A673 (cell line): Measurements from ENCODE around the gene BPNT1. TPM values are rescaled to one million over a fixed set of nuclear protein-coding genes. Genes with fewer than 3 reads are reported as not detected.
"Not testable (repeated sequence)": the region's sequence is repeated elsewhere in the genome, so short reads cannot be mapped to it uniquely, and the experiment has no call there.

ENCODE experiments used
- BruUV-seq: library from RNA; stranded (reverse); fragments of 400-500 nt; replicated peaks from 2 replicates; lab custom pipeline; 2021; lab: Mats Ljungman, UMichigan
- CTCF ChIA-PET: fragments of 300-600 bp; sonication (Branson Sonifier 250); formaldehyde crosslinking; loops from one replicate; lab custom pipeline; 2022; ENCODE audit warnings: antibody characterized with exemption; lab: Charles Lee
- POLR2A ChIA-PET: fragments of 300-600 bp; sonication (Branson Sonifier 250); formaldehyde crosslinking; loops from one replicate; lab custom pipeline; 2022; ENCODE audit warnings: antibody characterized with exemption; ENCODE audit not compliant: low non-redundant PET; lab: Charles Lee
- DNase-seq: peaks from one replicate; pipeline ENCODE4 v3.0.0-alpha.2; 2015; ENCODE audit warnings: low spot score
- H3K27ac ChIP-seq: fragments of 200-600 bp; sonication (generic); 2 replicates; pipeline ENCODE4 v1.5.1; 2016; ENCODE audit warnings: mixed run types, low read depth, mild to moderate bottlenecking, mixed read lengths, antibody characterized with exemption, low read length; ENCODE audit not compliant: poor library complexity, severe bottlenecking
- H3K27me3 ChIP-seq: fragments of 200-600 bp; sonication (generic); replicated peaks from 2 replicates; pipeline ENCODE4 v1.6.1; 2017; ENCODE audit warnings: mixed run types, low read depth, mild to moderate bottlenecking, mixed read lengths, antibody characterized with exemption, low read length; ENCODE audit not compliant: insufficient read depth, poor library complexity
- H3K36me3 ChIP-seq: fragments of 200-600 bp; sonication (generic); 2 replicates; pipeline ENCODE4 v1.6.1; 2016; ENCODE audit warnings: mixed run types, mild to moderate bottlenecking, mixed read lengths, antibody characterized with exemption, low read length; ENCODE audit not compliant: insufficient read depth, poor library complexity, severe bottlenecking
- H3K4me1 ChIP-seq: fragments of 200-600 bp; sonication (generic); 2 replicates; pipeline ENCODE4 v1.6.1; 2017; ENCODE audit warnings: mixed run types, mild to moderate bottlenecking, mixed read lengths, antibody characterized with exemption, low read length; ENCODE audit not compliant: insufficient read depth, poor library complexity, severe bottlenecking
- H3K4me3 ChIP-seq: fragments of 200-600 bp; sonication (generic); 2 replicates; pipeline ENCODE4 v1.5.1; 2016; ENCODE audit warnings: low read depth, mixed run types, mild to moderate bottlenecking, mixed read lengths, low read length; ENCODE audit not compliant: poor library complexity, severe bottlenecking
- H3K9me3 ChIP-seq: fragments of 200-600 bp; sonication (generic); 2 replicates; pipeline ENCODE4 v1.6.1; 2016; ENCODE audit warnings: mixed run types, low read depth, mild to moderate bottlenecking, mixed read lengths, antibody characterized with exemption, low read length; ENCODE audit not compliant: poor library complexity, severe bottlenecking
- EZH2 ChIP-seq: fragments of 200-600 bp; sonication (generic); IDR thresholded peaks from 2 replicates; pipeline ENCODE4 v1.6.1; 2017; ENCODE audit warnings: borderline replicate concordance, low read depth, mild to moderate bottlenecking, mixed read lengths, antibody characterized with exemption, low read length; ENCODE audit not compliant: poor library complexity, severe bottlenecking
- intact Hi-C: fragments of 100-400 bp; cut with micrococcal nuclease; formaldehyde crosslinking; loops from one replicate; pipeline ENCODE4 v1.10.0; 2022; ENCODE audit not compliant: unreplicated experiment
- total RNA-seq: library from RNA; stranded (reverse); gene quantifications from 2 replicates; pipeline ENCODE4 v1.2.3, GENCODE V29; 2021
- TF ChIP-seq, protein P1 (sequence below): fragments of 300-800, 200-600 bp; sonication (generic); conservative IDR thresholded peaks from 2 replicates; pipeline ENCODE4 v1.5.1; 2017; ENCODE audit warnings: low read depth, mild to moderate bottlenecking, antibody characterized with exemption, low read length, moderate library complexity, mixed read lengths

BPNT1 gene
- total RNA-seq, 1 experiment from 2014 or later = 23.5 TPM

DNA sequence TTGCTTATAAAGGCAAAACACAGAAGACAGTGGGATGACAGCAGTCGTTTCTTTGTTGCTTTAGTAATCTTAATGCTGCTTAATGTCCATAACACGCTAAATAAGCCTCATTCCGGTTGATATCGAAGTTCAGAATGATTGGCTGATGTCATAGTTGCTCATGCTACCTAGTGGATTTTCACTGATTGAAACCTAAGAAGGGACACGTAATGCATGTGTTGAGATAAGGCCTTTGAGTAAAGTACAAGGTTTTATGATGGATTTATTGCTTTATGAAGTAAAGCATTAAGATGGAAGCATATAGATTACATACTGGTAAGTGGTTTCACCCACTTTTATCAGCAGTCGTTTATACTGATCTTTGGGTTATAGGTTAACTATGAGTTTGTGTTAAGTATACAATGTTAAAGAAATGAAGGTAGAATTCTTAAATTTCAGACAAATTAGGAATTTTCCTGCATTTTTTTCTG, 29.5 kb upstream of the BPNT1 start:
- CTCF ChIA-PET = no interaction called here
- H3K4me1 ChIP-seq = peaks cover 9% of the 10 kb centered on the region
- POLR2A ChIA-PET = no interaction called here
- no peak overlapping the region for H3K27ac ChIP-seq
- BruUV-seq = no TSS peak
- peaks cover 25% of the 10 kb centered on the region for H3K36me3 ChIP-seq
- no peaks in the 10 kb centered on the region for H3K27me3 ChIP-seq
- no peak for DNase-seq
- H3K9me3 ChIP-seq = no peaks in the 10 kb centered on the region
- intact Hi-C loops = loop anchor here (10.0 kb wide), 1 partner anchor 656 kb away; no protein-coding TSS in a partner anchor
- no peak for TF ChIP-seq EZH2
- TF ChIP-seq, protein P1, sequence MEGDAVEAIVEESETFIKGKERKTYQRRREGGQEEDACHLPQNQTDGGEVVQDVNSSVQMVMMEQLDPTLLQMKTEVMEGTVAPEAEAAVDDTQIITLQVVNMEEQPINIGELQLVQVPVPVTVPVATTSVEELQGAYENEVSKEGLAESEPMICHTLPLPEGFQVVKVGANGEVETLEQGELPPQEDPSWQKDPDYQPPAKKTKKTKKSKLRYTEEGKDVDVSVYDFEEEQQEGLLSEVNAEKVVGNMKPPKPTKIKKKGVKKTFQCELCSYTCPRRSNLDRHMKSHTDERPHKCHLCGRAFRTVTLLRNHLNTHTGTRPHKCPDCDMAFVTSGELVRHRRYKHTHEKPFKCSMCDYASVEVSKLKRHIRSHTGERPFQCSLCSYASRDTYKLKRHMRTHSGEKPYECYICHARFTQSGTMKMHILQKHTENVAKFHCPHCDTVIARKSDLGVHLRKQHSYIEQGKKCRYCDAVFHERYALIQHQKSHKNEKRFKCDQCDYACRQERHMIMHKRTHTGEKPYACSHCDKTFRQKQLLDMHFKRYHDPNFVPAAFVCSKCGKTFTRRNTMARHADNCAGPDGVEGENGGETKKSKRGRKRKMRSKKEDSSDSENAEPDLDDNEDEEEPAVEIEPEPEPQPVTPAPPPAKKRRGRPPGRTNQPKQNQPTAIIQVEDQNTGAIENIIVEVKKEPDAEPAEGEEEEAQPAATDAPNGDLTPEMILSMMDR = no peak
- H3K4me3 ChIP-seq = no peak overlapping the region

DNA sequence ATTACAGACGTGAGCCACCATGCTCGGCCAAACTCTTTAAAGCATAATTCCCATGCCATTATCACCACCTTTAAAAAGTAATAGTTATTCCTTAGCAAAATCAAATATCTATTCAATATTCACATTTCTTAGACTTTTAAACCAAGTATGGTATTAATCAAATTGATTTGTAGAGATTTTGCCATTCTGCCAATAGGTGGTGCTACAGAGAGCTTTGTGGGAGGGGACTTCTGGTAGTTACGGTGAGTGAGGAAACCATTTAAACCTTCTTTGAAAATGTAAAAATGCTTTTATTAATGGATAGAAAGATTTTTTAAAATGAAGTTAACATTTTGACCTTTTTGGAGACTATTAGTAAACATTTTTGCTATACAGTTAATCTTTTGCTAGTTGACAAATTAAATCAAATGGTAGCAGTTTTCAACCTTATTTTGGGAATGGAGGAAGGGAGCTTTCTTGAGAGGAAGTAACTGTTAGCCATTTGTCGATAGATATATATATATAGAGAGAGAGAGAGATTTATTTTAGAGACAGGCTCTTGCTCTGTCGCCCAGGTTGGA, 23.6 kb upstream of the BPNT1 start:
- CTCF ChIA-PET = interaction anchor here (0.6 to 1.0 kb wide), 3 partner anchors 23 to 664 kb away, joined by 3 to 10 read pairs (median 4); no protein-coding TSS in a partner anchor
- POLR2A ChIA-PET = no interaction called here
- H3K27ac ChIP-seq = no peak overlapping the region
- H3K9me3 ChIP-seq = no peaks in the 10 kb centered on the region
- no peak overlapping the region for H3K4me3 ChIP-seq
- H3K36me3 ChIP-seq = peaks cover 45% of the 10 kb centered on the region
- intact Hi-C loops = loop anchor here (10.0 kb wide), 1 partner anchor 662 kb away; no protein-coding TSS in a partner anchor
- BruUV-seq = no TSS peak
- peak; percentile 73 for DNase-seq
- TF ChIP-seq, protein P1 = peak; percentile 86
- no peak for TF ChIP-seq EZH2
- H3K4me1 ChIP-seq = no peaks in the 10 kb centered on the region
- H3K27me3 ChIP-seq = no peaks in the 10 kb centered on the region

DNA sequence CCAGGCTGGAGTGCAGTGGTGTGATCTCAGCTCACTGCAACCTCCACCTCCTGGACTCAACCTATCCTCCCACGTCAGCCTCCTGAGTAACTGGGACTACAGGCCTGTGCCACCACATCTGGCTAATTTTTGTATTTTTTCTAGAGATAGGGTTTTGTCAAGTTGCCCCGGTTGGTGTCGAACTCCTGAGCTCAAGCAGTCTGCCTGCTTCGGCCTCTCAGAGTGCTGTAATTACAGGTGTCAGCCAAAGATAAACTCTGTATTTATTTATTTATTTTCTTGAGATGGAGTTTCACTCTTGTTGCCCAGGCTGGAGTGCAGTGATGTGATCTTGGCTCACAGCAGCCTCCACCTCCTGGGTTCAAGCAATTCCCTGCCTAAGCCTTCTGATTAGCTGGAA, 23.0 kb upstream of the BPNT1 start:
- DNase-seq, H3K27me3 ChIP-seq, H3K27ac ChIP-seq, POLR2A ChIA-PET, H3K9me3 ChIP-seq, BruUV-seq, H3K4me3 ChIP-seq, H3K4me1 ChIP-seq: not testable (repeated sequence)
- H3K36me3 ChIP-seq = peaks cover 48% of the 10 kb centered on the region
- CTCF ChIA-PET = interaction anchor here (0.6 to 1.0 kb wide), 2 partner anchors 77 to 620 kb away, joined by 4 read pairs; no protein-coding TSS in a partner anchor
- intact Hi-C loops = loop anchor here (10.0 kb wide), 1 partner anchor 662 kb away; no protein-coding TSS in a partner anchor

DNA sequence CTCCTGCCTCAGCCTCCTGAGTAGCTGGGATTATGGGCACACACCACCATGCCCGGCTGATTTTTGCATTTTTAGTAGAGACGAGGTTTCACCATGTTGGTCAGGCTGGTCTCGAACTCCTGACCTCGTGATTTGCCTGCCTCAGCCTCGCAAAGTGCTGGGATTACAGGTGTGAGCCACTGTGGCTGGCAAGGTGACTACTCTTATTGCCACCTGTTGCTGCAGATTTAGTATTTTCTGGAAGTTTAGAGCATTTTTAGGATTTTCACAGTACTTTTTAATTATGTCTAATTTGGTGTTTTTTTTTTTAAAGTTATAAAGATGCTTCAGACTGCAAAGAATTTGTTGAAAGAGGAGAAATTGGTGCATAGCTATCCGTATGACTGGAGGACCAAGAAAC, 20.9 kb upstream of the BPNT1 start:
- peaks cover 58% of the 10 kb centered on the region for H3K36me3 ChIP-seq
- CTCF ChIA-PET, H3K27me3 ChIP-seq, H3K4me1 ChIP-seq, H3K9me3 ChIP-seq, POLR2A ChIA-PET, BruUV-seq, H3K4me3 ChIP-seq, DNase-seq, H3K27ac ChIP-seq: not testable (repeated sequence)
- intact Hi-C loops = loop anchor here (10.0 kb wide), 1 partner anchor 664 kb away; no protein-coding TSS in a partner anchor
